ENCODE measurements around the gene TEX48.

TEX48 gene

DNA sequence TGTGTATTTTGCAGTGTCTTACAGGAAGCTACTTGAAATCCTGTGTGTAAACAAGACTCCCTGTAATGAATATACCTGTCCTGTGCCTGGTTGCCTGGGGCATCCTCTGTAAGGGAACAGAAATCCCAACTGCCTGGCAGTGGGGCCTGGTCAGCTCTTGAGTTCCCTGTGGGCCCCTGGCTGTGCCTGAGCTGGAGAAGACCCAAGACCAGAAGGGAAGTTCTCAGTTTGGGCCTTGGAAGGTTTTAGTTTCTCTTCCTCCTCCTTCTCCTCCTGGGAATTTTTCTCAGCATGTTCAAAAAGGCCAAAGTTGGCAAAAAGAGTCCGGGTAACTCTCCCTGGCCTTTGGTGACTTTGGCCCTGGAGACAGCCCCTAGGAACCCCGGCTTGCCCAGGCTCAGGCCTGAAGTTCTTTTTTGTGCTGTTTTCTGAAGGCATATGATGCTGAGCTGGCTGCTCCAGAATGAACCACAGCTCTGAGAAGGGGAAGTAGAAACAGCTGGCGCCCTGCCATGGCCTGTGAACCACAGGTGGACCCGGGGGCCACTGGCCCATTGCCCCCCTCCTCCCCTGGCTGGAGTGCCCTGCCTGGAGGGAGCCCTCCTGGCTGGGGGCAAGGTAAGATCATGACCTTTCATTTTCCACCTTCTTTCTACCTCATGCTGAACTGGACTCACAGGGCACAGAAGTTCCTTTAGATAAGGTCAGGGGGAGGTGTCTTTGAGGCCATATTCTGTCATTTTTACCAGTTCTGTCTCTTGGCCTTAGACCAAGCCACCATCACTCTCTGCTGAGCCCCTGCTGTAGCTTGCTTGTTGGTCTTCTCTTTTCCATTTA, 65.1 kb downstream of the TEX48 start:
- DNase-seq: no peak
